Peyer's patch (tissue), 4 donors: ENCODE measurements around the gene TRIM24. TPM values are rescaled to one million over a fixed set of nuclear protein-coding genes. Genes with fewer than 3 reads are reported as not detected.

Source experiments
- DNase-seq, 3 donors: peaks; one replicate each; pipeline ENCODE4 v3.0.0-alpha.2; 2017 to 2019
- H3K27ac ChIP-seq, 4 donors: fragments of 200-600 bp; sonication (generic); one replicate each; pipeline ENCODE4 v1.5.1; 2016 to 2019
- H3K27me3 ChIP-seq, 2 donors: fragments of 200-600 bp; sonication (generic); one replicate each; pipeline ENCODE4 v1.5.1; 2019
- H3K36me3 ChIP-seq, 3 donors: fragments of 200-600 bp; sonication (generic); one replicate each; pipeline ENCODE4 v1.5.1; 2016 to 2019
- H3K4me1 ChIP-seq, 4 donors: fragments of 200-600 bp; sonication (generic); one replicate each; pipeline ENCODE4 v1.5.1; 2016 to 2019
- H3K4me3 ChIP-seq, 4 donors: fragments of 200-600 bp; sonication (generic); 1 replicate in 3 of 4; 2 replicates in 1 of 4; pipeline ENCODE4 v1.5.1; 2016 to 2019; ENCODE audit warnings: mild to moderate bottlenecking in 1 of 4
- H3K9me3 ChIP-seq, 4 donors: fragments of 200-600 bp; sonication (generic); one replicate each; pipeline ENCODE4 v1.5.1; 2016 to 2019; ENCODE audit warnings: mild to moderate bottlenecking in 1 of 4
- CTCF ChIP-seq, 6 experiments: fragments of 450-650 bp in 4 of 6; fragments of 200-600 bp in 2 of 6; sonication (generic) in 1 of 6; IDR thresholded peaks; one replicate each; pipeline ENCODE4 v1.5.1; 2017 to 2019; ENCODE audit warnings: antibody characterized with exemption in 6 of 6, mild to moderate bottlenecking in 3 of 6, moderate library complexity in 1 of 6
- POLR2A ChIP-seq, 2 donors: fragments of 450-650 bp; IDR thresholded peaks; one replicate each; pipeline ENCODE4 v1.5.1; 2017; ENCODE audit warnings: antibody characterized with exemption in 2 of 2, mild to moderate bottlenecking in 2 of 2, moderate library complexity in 2 of 2
- total RNA-seq, 4 donors: library from RNA; depleted of rRNA; stranded (reverse); fragments of >200 nt; gene quantifications; one replicate each; pipeline ENCODE4 v1.1.0, GENCODE V29; 2016

The TRIM24 gene
- total RNA-seq, 4 donors from 2014 or later = 15.7 to 18.7 (median 16.6) TPM

DNA sequence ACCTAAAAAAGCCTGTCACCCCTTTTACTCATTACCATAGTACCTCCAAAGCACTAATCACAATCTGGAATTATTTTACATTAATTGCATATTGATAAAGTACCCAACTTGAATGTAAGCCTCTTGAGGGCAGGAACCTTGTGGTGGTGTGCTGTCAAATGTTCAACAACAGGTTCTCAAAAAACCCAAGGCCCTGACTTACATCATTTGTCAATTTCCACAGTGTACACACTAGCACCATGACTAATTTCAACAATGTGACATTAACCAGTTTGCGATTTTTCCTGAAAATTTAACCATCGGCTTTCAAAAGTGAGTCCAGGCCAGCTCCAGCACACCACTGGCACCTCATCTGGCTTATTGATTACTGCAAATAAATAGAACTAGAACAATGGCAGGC is 153.6 kb downstream of the TRIM24 start:
- H3K4me3 ChIP-seq = no peak overlapping the region

GRCh38 chr7:138616085-138616484 is 156.0 kb downstream of the TRIM24 start:
- no peak overlapping the region for H3K27ac ChIP-seq
- no peaks in the 10 kb centered on the region for H3K27me3 ChIP-seq
- DNase-seq = no peak
- TF ChIP-seq POLR2A (IDR thresholded peaks at IDR 0.05) (no peak), CTCF (IDR thresholded peaks at IDR 0.05) (no peak)
- no peak overlapping the region for H3K4me3 ChIP-seq
- H3K36me3 ChIP-seq = no peaks in the 10 kb centered on the region
- H3K9me3 ChIP-seq = no peaks in the 10 kb centered on the region
- no peaks in the 10 kb centered on the region for H3K4me1 ChIP-seq

More for the DNA sequence above, 153.6 kb downstream of the TRIM24 start:
- TF ChIP-seq CTCF (IDR thresholded peaks at IDR 0.05) (no peak), POLR2A (IDR thresholded peaks at IDR 0.05) (no peak)
- H3K4me1 ChIP-seq = no peaks in the 10 kb centered on the region
- no peaks in the 10 kb centered on the region for H3K9me3 ChIP-seq
- no peak overlapping the region for H3K27ac ChIP-seq
- DNase-seq = no peak
- no peaks in the 10 kb centered on the region for H3K27me3 ChIP-seq
- no peaks in the 10 kb centered on the region for H3K36me3 ChIP-seq

- no peak overlapping the region for H3K27ac ChIP-seq
- H3K27me3 ChIP-seq = no peaks in the 10 kb centered on the region
- DNase-seq = no peak
- TF ChIP-seq POLR2A (IDR thresholded peaks at IDR 0.05) = no peak
- TF ChIP-seq CTCF (IDR thresholded peaks at IDR 0.05) = no peak
- H3K9me3 ChIP-seq = no peaks in the 10 kb centered on the region
- no peaks in the 10 kb centered on the region for H3K36me3 ChIP-seq
- H3K4me3 ChIP-seq = no peak overlapping the region
- H3K4me1 ChIP-seq = no peaks in the 10 kb centered on the region
Measured at GRCh38 chr7:138618506-138618905, 158.4 kb downstream of the TRIM24 start.

GRCh38 chr7:138618933-138619332 is 158.9 kb downstream of the TRIM24 start:
- Histone ChIP-seq H3K4me3 (no peak overlapping the region), H3K27me3 (no peaks in the 10 kb centered on the region), H3K4me1 (no peaks in the 10 kb centered on the region), H3K9me3 (no peaks in the 10 kb centered on the region), H3K27ac (no peak overlapping the region), H3K36me3 (no peaks in the 10 kb centered on the region)
- no peak for TF ChIP-seq CTCF (IDR thresholded peaks at IDR 0.05)
- TF ChIP-seq POLR2A (IDR thresholded peaks at IDR 0.05) = no peak
- DNase-seq = no peak

GRCh38 chr7:138622841-138623240 is 162.8 kb downstream of the TRIM24 start:
- Histone ChIP-seq H3K4me3 (no peak overlapping the region), H3K9me3 (no peaks in the 10 kb centered on the region), H3K27me3 (no peaks in the 10 kb centered on the region), H3K27ac (no peak overlapping the region), H3K4me1 (no peaks in the 10 kb centered on the region), H3K36me3 (no peaks in the 10 kb centered on the region)
- TF ChIP-seq CTCF (IDR thresholded peaks at IDR 0.05) (no peak), POLR2A (IDR thresholded peaks at IDR 0.05) (no peak)
- no peak for DNase-seq
